CD4-positive, alpha-beta T cell treated with Interleukin-2 at 100 ng/mL for 4 hours (primary cell): ENCODE data around the gene GRAMD2B.

Experiments
- DNase-seq: peaks from one replicate; pipeline ENCODE4 v3.0.0-alpha.2; 2020; ENCODE audit warnings: low spot score

GRAMD2B gene

DNA sequence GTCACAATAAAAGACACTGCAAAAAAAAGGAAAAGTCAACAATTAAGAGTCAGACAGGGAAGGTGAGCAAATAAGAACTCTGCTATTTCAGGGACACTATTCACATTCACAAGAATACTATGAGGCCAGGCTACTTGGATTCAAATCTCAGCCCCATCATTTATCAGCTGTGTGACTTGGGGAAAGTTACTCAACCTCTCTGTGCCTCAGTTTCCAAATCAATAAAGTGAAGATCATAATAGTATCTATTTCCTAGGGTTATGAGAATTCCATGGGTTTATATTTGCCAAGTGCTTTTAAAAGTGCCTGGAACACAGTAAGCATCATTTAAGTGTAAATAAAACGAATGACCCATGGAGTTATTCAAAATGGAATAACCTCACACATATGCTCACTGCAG lies 115.4 kb downstream of the GRAMD2B start:
- DNase-seq, result no peak

DNA sequence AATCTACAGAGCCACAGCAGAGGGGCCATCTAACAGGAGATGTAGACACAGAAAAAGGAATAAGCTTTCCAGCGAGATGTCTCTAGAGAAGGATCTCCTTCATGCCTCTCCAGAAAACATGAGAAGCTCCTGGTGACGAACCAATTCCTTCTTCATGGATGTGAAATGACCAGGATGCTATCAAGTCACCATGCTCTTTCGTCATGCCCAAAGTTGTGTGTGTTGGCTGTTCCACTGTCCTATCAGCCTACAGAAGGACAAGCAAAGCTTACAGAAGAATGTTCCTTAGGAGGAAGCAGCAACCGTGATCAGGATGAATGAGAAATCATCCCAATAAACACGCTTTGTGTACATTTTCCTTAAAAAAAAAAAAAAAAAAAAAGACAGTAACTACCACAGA lies 117.4 kb downstream of the GRAMD2B start:
- DNase-seq, result no peak

DNA sequence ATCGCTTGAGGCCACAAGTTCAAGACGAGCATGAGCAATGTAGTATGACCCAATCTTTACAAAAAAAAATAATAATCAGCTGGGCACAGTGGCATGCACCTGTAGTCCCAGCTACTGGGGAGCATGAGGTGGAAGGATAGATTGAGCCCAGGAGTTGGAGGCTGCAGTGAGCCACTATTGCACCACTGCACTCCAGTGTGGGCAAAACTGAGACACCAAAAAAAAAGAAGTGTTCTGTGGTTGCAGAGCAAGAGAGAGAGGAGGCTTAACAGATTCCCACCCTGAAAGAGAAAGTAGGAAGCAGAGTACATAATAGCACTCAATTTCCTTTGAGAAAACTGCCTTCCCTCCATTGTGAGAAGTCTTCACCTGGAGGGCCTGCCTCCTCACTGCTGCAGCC lies 119.2 kb downstream of the GRAMD2B start:
- DNase-seq, result no peak

DNA sequence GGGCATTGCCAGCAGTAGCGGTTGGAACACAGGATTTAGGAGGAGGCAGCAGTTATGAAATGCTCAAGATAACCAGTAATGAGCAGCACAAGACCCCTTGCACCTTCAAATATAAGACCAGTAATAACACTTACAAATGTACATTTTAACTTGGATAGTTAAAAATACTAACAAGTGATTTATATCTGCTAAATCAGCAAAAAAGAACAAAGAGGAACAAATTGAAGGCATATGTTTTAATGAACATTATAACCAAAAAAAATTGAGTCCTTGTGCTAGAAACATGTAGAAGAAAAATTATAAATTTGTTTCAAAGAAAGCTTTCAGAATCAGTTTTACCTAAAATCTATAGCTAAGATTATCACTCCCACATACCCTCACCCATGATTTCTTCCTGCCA lies 119.8 kb downstream of the GRAMD2B start:
- no peak for DNase-seq

DNA sequence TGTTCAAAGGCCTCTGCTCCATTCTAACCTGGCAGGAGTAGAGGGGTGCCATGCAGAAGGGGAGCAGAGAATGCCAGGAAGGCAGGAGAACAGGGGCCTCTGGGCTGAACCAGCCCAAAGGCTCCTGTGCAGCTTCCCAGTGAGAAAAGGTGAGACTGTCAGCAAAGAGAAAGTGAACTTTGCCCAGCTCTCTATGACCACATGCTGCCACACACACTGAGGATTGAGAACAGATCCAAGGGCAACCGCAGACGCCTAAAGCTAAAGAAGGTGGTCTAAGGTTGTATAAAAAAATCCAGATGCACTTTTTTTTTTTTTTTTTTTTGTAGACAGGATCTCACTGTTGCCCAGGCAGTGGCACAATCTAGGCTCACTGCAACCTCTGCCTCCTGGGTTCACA lies 120.5 kb downstream of the GRAMD2B start:
- DNase-seq, result no peak
